Fibroblast of lung (primary cell): ENCODE measurements around the gene KREMEN2. TPM values are rescaled to one million over a fixed set of nuclear protein-coding genes. Genes with fewer than 3 reads are reported as not detected.
"Not testable (repeated sequence)": the region's sequence is repeated elsewhere in the genome, so short reads cannot be mapped to it uniquely, and the experiment has no call there.

ENCODE experiments used
- DNase-seq, 2 donors: peaks; one replicate each; pipeline versions ENCODE4 v3.0.0 to v3.0.0-alpha.2; 2010; ENCODE audit warnings: low read depth in 2 of 2
- H2AFZ ChIP-seq: 2 replicates; pipeline ENCODE4 v1.5.1; 2012; ENCODE audit warnings: low read length, control low read depth, inconsistent platforms
- H3K27ac ChIP-seq: 2 replicates; pipeline ENCODE4 v1.5.1; 2011; ENCODE audit warnings: low read length, control low read depth; ENCODE audit not compliant: insufficient read depth
- H3K27me3 ChIP-seq: 2 replicates; pipeline ENCODE4 v1.5.1; 2011; ENCODE audit warnings: mild to moderate bottlenecking, low read length; ENCODE audit not compliant: control insufficient read depth, insufficient read depth
- H3K36me3 ChIP-seq: 2 replicates; pipeline ENCODE4 v1.5.1; 2011; ENCODE audit warnings: low read length; ENCODE audit not compliant: control insufficient read depth, insufficient read depth
- H3K4me1 ChIP-seq: 2 replicates; pipeline ENCODE4 v1.5.1; 2011; ENCODE audit warnings: low read length; ENCODE audit not compliant: control insufficient read depth, insufficient read depth; ENCODE audit errors: extremely low read depth
- H3K4me2 ChIP-seq: 2 replicates; pipeline ENCODE4 v1.5.1; 2011; ENCODE audit warnings: low read length, control low read depth; ENCODE audit not compliant: insufficient read depth; ENCODE audit errors: extremely low read depth
- H3K4me3 ChIP-seq, 4 experiments: fragments of 200-600 bp in 1 of 4; sonication (generic) in 1 of 4; replicated peaks in 1 of 4; 2 replicates each; pipeline ENCODE4 v1.5.1; 2011 to 2016; ENCODE audit warnings: low read length in 4 of 4, low read depth in 3 of 4, mild to moderate bottlenecking in 3 of 4, control low read depth in 2 of 4, inconsistent platforms in 1 of 4, mixed read lengths in 1 of 4; ENCODE audit not compliant: insufficient read depth in 1 of 4; ENCODE audit errors: control extremely low read depth in 1 of 4
- H3K79me2 ChIP-seq: 2 replicates; pipeline ENCODE4 v1.5.1; 2012; ENCODE audit warnings: mild to moderate bottlenecking, low read length, inconsistent platforms; ENCODE audit not compliant: control insufficient read depth, insufficient read depth
- H3K9ac ChIP-seq: 2 replicates; pipeline ENCODE4 v1.5.1; 2011; ENCODE audit warnings: mild to moderate bottlenecking, low read length, control low read depth; ENCODE audit not compliant: insufficient read depth
- H3K9me3 ChIP-seq: 2 replicates; pipeline ENCODE4 v1.5.1; 2012; ENCODE audit warnings: low read depth, low read length; ENCODE audit not compliant: control insufficient read depth, insufficient read depth
- H4K20me1 ChIP-seq: 2 replicates; pipeline ENCODE4 v1.5.1; 2011; ENCODE audit warnings: low read length; ENCODE audit not compliant: control insufficient read depth, insufficient read depth; ENCODE audit errors: extremely low read depth
- EZH2 ChIP-seq: IDR thresholded peaks from 2 replicates; pipeline ENCODE4 v1.5.1; 2012; ENCODE audit warnings: low read length, control low read depth, mild to moderate bottlenecking; ENCODE audit errors: missing control alignments
- polyA plus RNA-seq, 2 donors: library from polyadenylated mRNA; depleted of rRNA in 1 of 2; stranded (reverse) in 1 of 2; unstranded in 1 of 2; fragments of >200 nt; gene quantifications; 2 replicates each; pipeline ENCODE4 v1.2.1, GENCODE V29; 2011 to 2012; ENCODE audit warnings: missing spikeins in 1 of 2
- total RNA-seq: library from RNA; depleted of rRNA; stranded (reverse); fragments of >200 nt; gene quantifications from 2 replicates; pipeline ENCODE4 v1.2.1, GENCODE V29; 2014
- TF ChIP-seq, protein P1 (sequence below), 2 donors: IDR thresholded peaks in 1 of 2; conservative IDR thresholded peaks in 1 of 2; 1 replicate in 1 of 2; 2 replicates in 1 of 2; pipeline ENCODE4 v1.5.1; 2011 to 2012; ENCODE audit warnings: low read length in 2 of 2, control low read depth in 1 of 2, inconsistent platforms in 1 of 2, low read depth in 1 of 2, mild to moderate bottlenecking in 1 of 2

Gene KREMEN2
- total and polyA plus RNA-seq, 2 donors (not counting 1 experiment from before 2014, with no cell fraction given) = not detected

GRCh38 chr16:2939968-2940367 lies 24.1 kb upstream of the KREMEN2 start:
- Histone ChIP-seq H2AFZ (no peak overlapping the region), H3K9me3 (no peaks in the 10 kb centered on the region), H4K20me1 (no peaks in the 10 kb centered on the region), H3K4me1 (no peaks in the 10 kb centered on the region), H3K79me2 (no peaks in the 10 kb centered on the region), H3K36me3 (peaks cover 27% of the 10 kb centered on the region), H3K4me3 (no peak overlapping the region), H3K9ac (no peak overlapping the region), H3K27ac (no peak overlapping the region), H3K27me3 (no peaks in the 10 kb centered on the region), H3K4me2 (no peak overlapping the region)
- DNase-seq = no peak
- TF ChIP-seq EZH2 = no peak
- TF ChIP-seq, protein P1, sequence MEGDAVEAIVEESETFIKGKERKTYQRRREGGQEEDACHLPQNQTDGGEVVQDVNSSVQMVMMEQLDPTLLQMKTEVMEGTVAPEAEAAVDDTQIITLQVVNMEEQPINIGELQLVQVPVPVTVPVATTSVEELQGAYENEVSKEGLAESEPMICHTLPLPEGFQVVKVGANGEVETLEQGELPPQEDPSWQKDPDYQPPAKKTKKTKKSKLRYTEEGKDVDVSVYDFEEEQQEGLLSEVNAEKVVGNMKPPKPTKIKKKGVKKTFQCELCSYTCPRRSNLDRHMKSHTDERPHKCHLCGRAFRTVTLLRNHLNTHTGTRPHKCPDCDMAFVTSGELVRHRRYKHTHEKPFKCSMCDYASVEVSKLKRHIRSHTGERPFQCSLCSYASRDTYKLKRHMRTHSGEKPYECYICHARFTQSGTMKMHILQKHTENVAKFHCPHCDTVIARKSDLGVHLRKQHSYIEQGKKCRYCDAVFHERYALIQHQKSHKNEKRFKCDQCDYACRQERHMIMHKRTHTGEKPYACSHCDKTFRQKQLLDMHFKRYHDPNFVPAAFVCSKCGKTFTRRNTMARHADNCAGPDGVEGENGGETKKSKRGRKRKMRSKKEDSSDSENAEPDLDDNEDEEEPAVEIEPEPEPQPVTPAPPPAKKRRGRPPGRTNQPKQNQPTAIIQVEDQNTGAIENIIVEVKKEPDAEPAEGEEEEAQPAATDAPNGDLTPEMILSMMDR (conservative IDR thresholded peaks at IDR 0.05 in 1 of 2, IDR thresholded peaks at IDR 0.05 in 1 of 2; ENCODE audit: low read depth in 1 of 2, low read length in 2 of 2) = no peak

GRCh38 chr16:2942045-2942444 lies 22.0 kb upstream of the KREMEN2 start:
- no peaks in the 10 kb centered on the region for H3K9me3 ChIP-seq

DNA sequence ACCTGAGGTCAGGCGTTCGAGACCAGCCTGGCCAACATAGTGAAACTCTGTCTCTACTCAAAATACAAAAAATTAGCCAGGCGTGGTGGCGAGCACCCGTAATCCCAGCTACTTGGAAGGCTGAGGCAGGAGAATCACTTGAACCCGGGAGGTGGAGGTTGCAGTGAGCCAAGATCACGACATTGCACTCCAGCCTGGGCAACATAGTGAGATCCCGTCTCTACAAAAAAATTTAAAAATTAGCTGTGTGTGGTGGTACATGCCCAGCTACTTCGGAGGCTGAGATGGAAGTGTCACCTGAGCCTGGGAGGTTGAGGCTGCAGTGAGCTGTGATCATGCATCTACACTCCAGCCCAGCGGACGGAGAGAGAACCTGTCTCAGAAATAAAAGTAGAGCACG lies 20.4 kb upstream of the KREMEN2 start:
- not testable (repeated sequence) for DNase-seq

More at GRCh38 chr16:2942045-2942444, 22.0 kb upstream of the KREMEN2 start:
- H3K27ac ChIP-seq = no peak overlapping the region
- H3K4me1 ChIP-seq = no peaks in the 10 kb centered on the region
- H3K36me3 ChIP-seq = peaks cover 17% of the 10 kb centered on the region
- no peak for DNase-seq
- TF ChIP-seq, protein P1 (conservative IDR thresholded peaks at IDR 0.05 in 1 of 2, IDR thresholded peaks at IDR 0.05 in 1 of 2; ENCODE audit: low read depth in 1 of 2, low read length in 2 of 2) = no peak
- TF ChIP-seq EZH2 = no peak
- H3K27me3 ChIP-seq = no peaks in the 10 kb centered on the region
- no peak overlapping the region for H3K4me2 ChIP-seq
- H3K9ac ChIP-seq = no peak overlapping the region
- no peaks in the 10 kb centered on the region for H4K20me1 ChIP-seq
- no peak overlapping the region for H2AFZ ChIP-seq
- H3K4me3 ChIP-seq = no peak overlapping the region
- no peaks in the 10 kb centered on the region for H3K79me2 ChIP-seq

More for the DNA sequence above, 20.4 kb upstream of the KREMEN2 start:
- not testable (repeated sequence) for H3K36me3 ChIP-seq, H3K9ac ChIP-seq, H3K27me3 ChIP-seq, H3K9me3 ChIP-seq, H2AFZ ChIP-seq, H3K4me3 ChIP-seq, H3K79me2 ChIP-seq, H3K27ac ChIP-seq, H4K20me1 ChIP-seq, H3K4me2 ChIP-seq, H3K4me1 ChIP-seq
